Activated gamma-delta T cell treated with anti-CD3 and anti-CD28 coated beads, Interleukin-2, amount 50 U/mL, for 16 hours (primary cell): ENCODE measurements around the gene NACC2.

ENCODE experiments used
- DNase-seq: peaks from one replicate; pipeline ENCODE4 v3.0.0-alpha.2; 2020; ENCODE audit warnings: low read depth

The NACC2 gene

GRCh38 chr9:136095070-136096058 is at the start of gene NACC2:
NACC2 (minus strand) TSS chr9:136095289; CDS start chr9:136050521, 44,768 bp downstream.
- no peak for DNase-seq

- DNase-seq = no peak
These were observed 49.4 kb upstream of the NACC2 start for GRCh38 chr9:136144450-136144849.

- no peak for DNase-seq
These were observed 48.3 kb upstream of the NACC2 start for GRCh38 chr9:136143215-136144001.

- no peak for DNase-seq
These were observed 47.7 kb upstream of the NACC2 start for GRCh38 chr9:136142859-136143214.

GRCh38 chr9:136142414-136142796 is 47.3 kb upstream of the NACC2 start:
- no peak for DNase-seq

GRCh38 chr9:136141682-136142413 is 46.8 kb upstream of the NACC2 start:
- no peak for DNase-seq

- no peak for DNase-seq
These were observed 45.9 kb upstream of the NACC2 start for GRCh38 chr9:136140966-136141365.

- no peak for DNase-seq
These were observed 45.0 kb upstream of the NACC2 start for GRCh38 chr9:136140046-136140445.

- DNase-seq = no peak
These were observed 43.5 kb upstream of the NACC2 start for GRCh38 chr9:136138566-136138965.

- no peak for DNase-seq
These were observed 42.5 kb upstream of the NACC2 start for GRCh38 chr9:136137321-136138265.

- no peak for DNase-seq
These were observed 41.2 kb upstream of the NACC2 start for GRCh38 chr9:136136127-136136925.

- DNase-seq = no peak
These were observed 40.4 kb upstream of the NACC2 start for GRCh38 chr9:136135326-136136126.

GRCh38 chr9:136133959-136134484 is 38.9 kb upstream of the NACC2 start:
- no peak for DNase-seq

- no peak for DNase-seq
These were observed 38.3 kb upstream of the NACC2 start for GRCh38 chr9:136133191-136133958.

GRCh38 chr9:136132512-136133050 is 37.5 kb upstream of the NACC2 start:
- DNase-seq = no peak

GRCh38 chr9:136131629-136132511 is 36.8 kb upstream of the NACC2 start:
- DNase-seq = no peak

- no peak for DNase-seq
These were observed 34.1 kb upstream of the NACC2 start for GRCh38 chr9:136129176-136129575.
